ENCODE results near the gene HECTD2. TPM values are rescaled to one million over a fixed set of nuclear protein-coding genes. Genes with fewer than 3 reads are reported as not detected.
A peak's percentile ranks its signal among the peaks of the same experiment; 100 is the strongest.

Gene HECTD2
- polyA plus RNA-seq, 1 donor: 14.5 TPM

GRCh38 chr10:91412354-91413087 is 2.4 kb downstream of the HECTD2 start:
- peaks cover 7% of the 10 kb centered on the region for H3K4me1 ChIP-seq (ENCODE audit: control insufficient read depth, insufficient read depth, low read length)
- no peaks in the 10 kb centered on the region for H3K36me3 ChIP-seq (ENCODE audit: control insufficient read depth, insufficient read depth, low read length)
- no CpG with 5 or more reads among the region's 4 CpGs for WGBS (ENCODE audit: insufficient coverage, low lambda C conversion rate)
- no peaks in the 10 kb centered on the region for H3K27me3 ChIP-seq (ENCODE audit: control insufficient read depth, insufficient read depth, low read length)
- no peaks in the 10 kb centered on the region for H3K9me3 ChIP-seq (ENCODE audit: control insufficient read depth, low read depth, low read length)
- no peak for DNase-seq
- no peak overlapping the region for H3K4me3 ChIP-seq (ENCODE audit: low read length)
- no peak overlapping the region for H3K27ac ChIP-seq (ENCODE audit: low read length)

GRCh38 chr10:91415816-91416215 is 5.7 kb downstream of the HECTD2 start:
- 94% methylated on average over 3 of the region's 3 CpGs for WGBS (ENCODE audit: insufficient coverage, low lambda C conversion rate)
- H3K4me1 ChIP-seq (ENCODE audit: control insufficient read depth, insufficient read depth, low read length): peaks cover 7% of the 10 kb centered on the region
- no peak overlapping the region for H3K4me3 ChIP-seq (ENCODE audit: low read length)
- H3K9me3 ChIP-seq (ENCODE audit: control insufficient read depth, low read depth, low read length): no peaks in the 10 kb centered on the region
- H3K36me3 ChIP-seq (ENCODE audit: control insufficient read depth, insufficient read depth, low read length): no peaks in the 10 kb centered on the region
- H3K27me3 ChIP-seq (ENCODE audit: control insufficient read depth, insufficient read depth, low read length): no peaks in the 10 kb centered on the region
- DNase-seq: no peak
- H3K27ac ChIP-seq (ENCODE audit: low read length): no peak overlapping the region

GRCh38 chr10:91416339-91416855 is 6.3 kb downstream of the HECTD2 start:
- H3K4me1 ChIP-seq (ENCODE audit: control insufficient read depth, insufficient read depth, low read length): peaks cover 4% of the 10 kb centered on the region
- no peaks in the 10 kb centered on the region for H3K36me3 ChIP-seq (ENCODE audit: control insufficient read depth, insufficient read depth, low read length)
- H3K27me3 ChIP-seq (ENCODE audit: control insufficient read depth, insufficient read depth, low read length): no peaks in the 10 kb centered on the region
- H3K27ac ChIP-seq (ENCODE audit: low read length): no peak overlapping the region
- H3K4me3 ChIP-seq (ENCODE audit: low read length): no peak overlapping the region
- peak in 1 of 2 donors; percentile 11 for DNase-seq
- no peaks in the 10 kb centered on the region for H3K9me3 ChIP-seq (ENCODE audit: control insufficient read depth, low read depth, low read length)
- no CpG with 5 or more reads among the region's 3 CpGs for WGBS (ENCODE audit: insufficient coverage, low lambda C conversion rate)

- WGBS (ENCODE audit: insufficient coverage, low lambda C conversion rate): 100% methylated on average over 2 of the region's 2 CpGs
Observed at GRCh38 chr10:91418416-91418815, 8.3 kb downstream of the HECTD2 start.

GRCh38 chr10:91420868-91421267 is 10.7 kb downstream of the HECTD2 start:
- Histone ChIP-seq H3K27ac (ENCODE audit: low read length) (no peak overlapping the region), H3K27me3 (ENCODE audit: control insufficient read depth, insufficient read depth, low read length) (no peaks in the 10 kb centered on the region), H3K36me3 (ENCODE audit: control insufficient read depth, insufficient read depth, low read length) (no peaks in the 10 kb centered on the region), H3K4me3 (ENCODE audit: low read length) (no peak overlapping the region), H3K9me3 (ENCODE audit: control insufficient read depth, low read depth, low read length) (no peaks in the 10 kb centered on the region), H3K4me1 (ENCODE audit: control insufficient read depth, insufficient read depth, low read length) (no peaks in the 10 kb centered on the region)
- WGBS (ENCODE audit: insufficient coverage, low lambda C conversion rate): 93% methylated on average over 2 of the region's 2 CpGs
- DNase-seq: no peak

More at GRCh38 chr10:91418416-91418815, 8.3 kb downstream of the HECTD2 start:
- H3K27ac ChIP-seq (ENCODE audit: low read length): no peak overlapping the region
- H3K4me1 ChIP-seq (ENCODE audit: control insufficient read depth, insufficient read depth, low read length): no peaks in the 10 kb centered on the region
- no peak for DNase-seq
- no peaks in the 10 kb centered on the region for H3K9me3 ChIP-seq (ENCODE audit: control insufficient read depth, low read depth, low read length)
- H3K4me3 ChIP-seq (ENCODE audit: low read length): no peak overlapping the region
- H3K36me3 ChIP-seq (ENCODE audit: control insufficient read depth, insufficient read depth, low read length): no peaks in the 10 kb centered on the region
- H3K27me3 ChIP-seq (ENCODE audit: control insufficient read depth, insufficient read depth, low read length): no peaks in the 10 kb centered on the region

- no peaks in the 10 kb centered on the region for H3K9me3 ChIP-seq (ENCODE audit: control insufficient read depth, low read depth, low read length)
Observed at GRCh38 chr10:91422915-91423314, 12.8 kb downstream of the HECTD2 start.

GRCh38 chr10:91424016-91424415 is 13.9 kb downstream of the HECTD2 start:
- no peaks in the 10 kb centered on the region for H3K9me3 ChIP-seq (ENCODE audit: control insufficient read depth, low read depth, low read length)
- H3K4me1 ChIP-seq (ENCODE audit: control insufficient read depth, insufficient read depth, low read length): no peaks in the 10 kb centered on the region
- H3K36me3 ChIP-seq (ENCODE audit: control insufficient read depth, insufficient read depth, low read length): no peaks in the 10 kb centered on the region
- no peak overlapping the region for H3K27ac ChIP-seq (ENCODE audit: low read length)
- H3K4me3 ChIP-seq (ENCODE audit: low read length): no peak overlapping the region
- no peaks in the 10 kb centered on the region for H3K27me3 ChIP-seq (ENCODE audit: control insufficient read depth, insufficient read depth, low read length)
- WGBS (ENCODE audit: insufficient coverage, low lambda C conversion rate): no CpG with 5 or more reads among the region's 2 CpGs
- no peak for DNase-seq

More at GRCh38 chr10:91422915-91423314, 12.8 kb downstream of the HECTD2 start:
- no peaks in the 10 kb centered on the region for H3K4me1 ChIP-seq (ENCODE audit: control insufficient read depth, insufficient read depth, low read length)
- DNase-seq: no peak
- no peak overlapping the region for H3K4me3 ChIP-seq (ENCODE audit: low read length)
- no peaks in the 10 kb centered on the region for H3K36me3 ChIP-seq (ENCODE audit: control insufficient read depth, insufficient read depth, low read length)
- no peak overlapping the region for H3K27ac ChIP-seq (ENCODE audit: low read length)
- no peaks in the 10 kb centered on the region for H3K27me3 ChIP-seq (ENCODE audit: control insufficient read depth, insufficient read depth, low read length)
- WGBS (ENCODE audit: insufficient coverage, low lambda C conversion rate): no CpG with 5 or more reads among the region's 2 CpGs

GRCh38 chr10:91432175-91432574 is 22.0 kb downstream of the HECTD2 start:
- H3K4me3 ChIP-seq (ENCODE audit: low read length): no peak overlapping the region
- no peak for DNase-seq
- no CpG with 5 or more reads among the region's 2 CpGs for WGBS (ENCODE audit: insufficient coverage, low lambda C conversion rate)
- peaks cover 4% of the 10 kb centered on the region for H3K36me3 ChIP-seq (ENCODE audit: control insufficient read depth, insufficient read depth, low read length)
- H3K27me3 ChIP-seq (ENCODE audit: control insufficient read depth, insufficient read depth, low read length): no peaks in the 10 kb centered on the region
- H3K9me3 ChIP-seq (ENCODE audit: control insufficient read depth, low read depth, low read length): no peaks in the 10 kb centered on the region
- no peaks in the 10 kb centered on the region for H3K4me1 ChIP-seq (ENCODE audit: control insufficient read depth, insufficient read depth, low read length)
- no peak overlapping the region for H3K27ac ChIP-seq (ENCODE audit: low read length)

- H3K9me3 ChIP-seq (ENCODE audit: control insufficient read depth, low read depth, low read length): no peaks in the 10 kb centered on the region
- DNase-seq: no peak
- H3K27me3 ChIP-seq (ENCODE audit: control insufficient read depth, insufficient read depth, low read length): no peaks in the 10 kb centered on the region
- H3K4me3 ChIP-seq (ENCODE audit: low read length): no peak overlapping the region
- H3K36me3 ChIP-seq (ENCODE audit: control insufficient read depth, insufficient read depth, low read length): peaks cover 4% of the 10 kb centered on the region
- no CpG with 5 or more reads among the region's 2 CpGs for WGBS (ENCODE audit: insufficient coverage, low lambda C conversion rate)
- no peaks in the 10 kb centered on the region for H3K4me1 ChIP-seq (ENCODE audit: control insufficient read depth, insufficient read depth, low read length)
- H3K27ac ChIP-seq (ENCODE audit: low read length): no peak overlapping the region
Observed at GRCh38 chr10:91433620-91434019, 23.5 kb downstream of the HECTD2 start.

GRCh38 chr10:91434041-91434440 is 23.9 kb downstream of the HECTD2 start:
- Histone ChIP-seq H3K27ac (ENCODE audit: low read length) (no peak overlapping the region), H3K27me3 (ENCODE audit: control insufficient read depth, insufficient read depth, low read length) (no peaks in the 10 kb centered on the region), H3K4me3 (ENCODE audit: low read length) (no peak overlapping the region), H3K36me3 (ENCODE audit: control insufficient read depth, insufficient read depth, low read length) (peaks cover 4% of the 10 kb centered on the region), H3K4me1 (ENCODE audit: control insufficient read depth, insufficient read depth, low read length) (no peaks in the 10 kb centered on the region), H3K9me3 (ENCODE audit: control insufficient read depth, low read depth, low read length) (no peaks in the 10 kb centered on the region)
- no peak for DNase-seq
- 50% methylated on average over 1 of the region's 1 CpG for WGBS (ENCODE audit: insufficient coverage, low lambda C conversion rate)

GRCh38 chr10:91435241-91435640 is 25.1 kb downstream of the HECTD2 start:
- no peak overlapping the region for H3K4me3 ChIP-seq (ENCODE audit: low read length)
- H3K4me1 ChIP-seq (ENCODE audit: control insufficient read depth, insufficient read depth, low read length): no peaks in the 10 kb centered on the region
- H3K27ac ChIP-seq (ENCODE audit: low read length): no peak overlapping the region
- H3K27me3 ChIP-seq (ENCODE audit: control insufficient read depth, insufficient read depth, low read length): no peaks in the 10 kb centered on the region
- no peaks in the 10 kb centered on the region for H3K9me3 ChIP-seq (ENCODE audit: control insufficient read depth, low read depth, low read length)
- H3K36me3 ChIP-seq (ENCODE audit: control insufficient read depth, insufficient read depth, low read length): peaks cover 4% of the 10 kb centered on the region
- no peak for DNase-seq
- WGBS (ENCODE audit: insufficient coverage, low lambda C conversion rate): no CpG with 5 or more reads among the region's 2 CpGs

All from large intestine (tissue), 3 donors.